Lower leg skin (tissue), 4 donors: Measurements from ENCODE around the gene SLIT3. TPM values are rescaled to one million over a fixed set of nuclear protein-coding genes. Genes with fewer than 3 reads are reported as not detected.

Experiments
- DNase-seq, 2 donors: peaks; one replicate each; pipeline ENCODE4 v3.0.0-alpha.2; 2019; ENCODE audit warnings: low spot score in 2 of 2
- H3K4me3 ChIP-seq: fragments of 200-600 bp; sonication (generic); 2 replicates; pipeline ENCODE4 v1.5.1; 2017; ENCODE audit warnings: mild to moderate bottlenecking, low read depth; ENCODE audit not compliant: poor library complexity, severe bottlenecking
- POLR2A ChIP-seq, 2 donors: fragments of 450-650 bp; IDR thresholded peaks; one replicate each; pipeline ENCODE4 v1.6.1; 2016 to 2017; ENCODE audit warnings: antibody characterized with exemption in 2 of 2, mild to moderate bottlenecking in 1 of 2, moderate library complexity in 1 of 2
- WGBS, 2 donors: methylation state at CpG; one replicate each; pipeline ENCODE4 v1.1.5; 2018; 5-methylcytosine and 5-hydroxymethylcytosine counted together
- intact Hi-C: fragments of 100-400 bp; cut with DNase I; formaldehyde crosslinking; loops from one replicate; pipeline ENCODE4 v1.15.0; 2023; ENCODE audit warnings: low total_unique reads
- total RNA-seq, 4 donors: library from RNA; depleted of rRNA; stranded (reverse); fragments of >200 nt; gene quantifications; one replicate each; pipeline ENCODE4 v1.1.0, GENCODE V29; 2016
- TF ChIP-seq, protein P1 (sequence below), 3 donors: fragments of 450-650 bp; IDR thresholded peaks; one replicate each; pipeline ENCODE4 v1.5.1; 2016; ENCODE audit warnings: antibody characterized with exemption in 3 of 3, mild to moderate bottlenecking in 3 of 3, moderate library complexity in 2 of 3

SLIT3 gene
- total RNA-seq, 4 donors from 2014 or later, result 12.4 to 66.0 (median 22.8) TPM

DNA sequence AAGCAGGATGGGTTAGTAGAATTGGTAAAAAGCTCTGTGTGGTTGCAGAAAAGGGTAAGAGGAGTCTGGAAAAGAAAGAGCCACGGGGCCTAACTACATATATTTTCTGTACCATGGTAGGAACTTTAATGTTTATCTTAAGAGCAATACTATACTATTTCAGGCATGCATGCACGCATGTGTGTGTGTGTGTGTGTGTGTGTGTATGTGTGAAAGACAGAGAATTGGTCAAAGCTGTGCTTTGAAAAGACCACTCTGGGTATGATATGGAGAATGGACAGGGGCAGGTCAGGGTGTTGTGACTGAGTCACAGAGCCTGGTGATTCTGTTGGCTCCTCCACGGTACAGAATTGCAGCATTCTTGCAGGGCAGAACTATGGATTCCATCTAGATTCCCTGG, 339.3 kb downstream of the SLIT3 start:
- no peak overlapping the region for H3K4me3 ChIP-seq
- no peak for TF ChIP-seq POLR2A (IDR thresholded peaks at IDR 0.05)
- TF ChIP-seq, protein P1, sequence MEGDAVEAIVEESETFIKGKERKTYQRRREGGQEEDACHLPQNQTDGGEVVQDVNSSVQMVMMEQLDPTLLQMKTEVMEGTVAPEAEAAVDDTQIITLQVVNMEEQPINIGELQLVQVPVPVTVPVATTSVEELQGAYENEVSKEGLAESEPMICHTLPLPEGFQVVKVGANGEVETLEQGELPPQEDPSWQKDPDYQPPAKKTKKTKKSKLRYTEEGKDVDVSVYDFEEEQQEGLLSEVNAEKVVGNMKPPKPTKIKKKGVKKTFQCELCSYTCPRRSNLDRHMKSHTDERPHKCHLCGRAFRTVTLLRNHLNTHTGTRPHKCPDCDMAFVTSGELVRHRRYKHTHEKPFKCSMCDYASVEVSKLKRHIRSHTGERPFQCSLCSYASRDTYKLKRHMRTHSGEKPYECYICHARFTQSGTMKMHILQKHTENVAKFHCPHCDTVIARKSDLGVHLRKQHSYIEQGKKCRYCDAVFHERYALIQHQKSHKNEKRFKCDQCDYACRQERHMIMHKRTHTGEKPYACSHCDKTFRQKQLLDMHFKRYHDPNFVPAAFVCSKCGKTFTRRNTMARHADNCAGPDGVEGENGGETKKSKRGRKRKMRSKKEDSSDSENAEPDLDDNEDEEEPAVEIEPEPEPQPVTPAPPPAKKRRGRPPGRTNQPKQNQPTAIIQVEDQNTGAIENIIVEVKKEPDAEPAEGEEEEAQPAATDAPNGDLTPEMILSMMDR (IDR thresholded peaks at IDR 0.05), result no peak
- 77 to 80% methylated on average over 3 of the region's 3 CpGs for WGBS, 2 donors
- DNase-seq, result no peak
- intact Hi-C loops, result no loop called here

DNA sequence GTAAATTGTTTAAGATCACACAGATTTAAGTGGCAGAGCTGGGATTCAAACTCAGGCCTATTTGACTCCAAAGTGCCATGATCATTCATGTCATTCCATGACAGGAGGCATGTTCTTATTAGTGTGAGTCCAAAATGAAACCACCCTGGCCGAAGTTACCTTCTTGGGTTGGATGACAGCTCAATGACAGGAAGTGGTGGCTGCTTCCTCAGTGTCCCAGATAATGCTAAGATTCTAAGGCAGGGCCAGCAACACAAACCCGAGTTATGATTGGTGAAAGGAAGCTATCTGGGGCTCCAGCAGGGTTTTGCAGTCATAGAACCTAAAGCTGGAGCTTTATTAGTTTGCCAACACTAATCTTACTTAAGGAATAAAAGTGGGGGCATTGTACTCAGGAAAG, 340.4 kb downstream of the SLIT3 start:
- TF ChIP-seq, protein P1 (IDR thresholded peaks at IDR 0.05), result no peak
- TF ChIP-seq POLR2A (IDR thresholded peaks at IDR 0.05), result no peak
- peak in 1 of 2 donors; percentile 36 for DNase-seq
- no peak overlapping the region for H3K4me3 ChIP-seq
- WGBS, 2 donors, result 42 to 70% methylated on average over 2 of the region's 2 CpGs
- intact Hi-C loops, result no loop called here

DNA sequence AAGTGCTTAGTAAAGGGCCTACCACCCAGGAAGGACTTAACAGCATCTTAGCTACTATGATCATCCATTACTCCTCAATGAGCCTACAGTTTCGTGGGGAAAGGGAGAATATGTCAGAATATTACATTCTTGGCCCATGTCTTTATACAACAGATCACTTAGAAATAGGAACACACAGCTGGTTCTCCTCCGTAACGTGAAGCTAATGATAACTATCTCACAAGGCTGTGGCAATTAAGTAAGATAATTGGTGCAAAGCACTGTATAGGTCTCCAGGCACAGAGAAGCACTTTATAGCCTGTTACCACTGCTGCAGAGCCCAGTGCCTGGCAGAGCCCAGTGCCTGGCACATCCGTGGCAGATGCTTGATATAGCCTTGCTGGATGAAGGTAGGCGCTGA, 347.6 kb downstream of the SLIT3 start:
- 81 to 95% methylated on average over 5 of the region's 5 CpGs for WGBS, 2 donors

DNA sequence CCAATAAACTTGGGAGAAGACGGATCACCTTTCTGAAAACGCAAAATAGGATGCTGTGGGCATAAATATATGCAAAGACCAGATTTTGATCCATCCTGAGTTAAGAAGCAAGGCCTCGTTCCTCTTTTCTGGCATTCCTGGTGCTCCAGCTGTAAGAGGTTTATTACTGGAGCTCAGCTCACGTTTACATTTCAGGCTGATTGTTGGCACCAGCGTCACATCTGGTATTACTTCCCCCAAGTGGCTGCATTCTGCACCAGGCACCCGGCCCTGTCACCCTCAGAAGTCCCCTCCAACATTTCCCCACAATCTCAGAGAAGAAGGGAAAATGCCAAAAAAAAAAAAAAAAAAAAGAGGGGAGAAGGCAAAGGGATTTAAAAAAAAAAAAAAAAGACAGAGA, 348.7 kb downstream of the SLIT3 start:
- intact Hi-C loops, result no loop called here
- WGBS, 2 donors, result 75 to 80% methylated on average over 6 of the region's 6 CpGs
- H3K4me3 ChIP-seq, result no peak overlapping the region
- DNase-seq, result no peak
- TF ChIP-seq, protein P1 (IDR thresholded peaks at IDR 0.05), result no peak
- TF ChIP-seq POLR2A (IDR thresholded peaks at IDR 0.05), result no peak

More for the DNA sequence above, 347.6 kb downstream of the SLIT3 start:
- intact Hi-C loops, result no loop called here
- TF ChIP-seq POLR2A (IDR thresholded peaks at IDR 0.05), result no peak
- TF ChIP-seq, protein P1 (IDR thresholded peaks at IDR 0.05), result no peak
- H3K4me3 ChIP-seq, result no peak overlapping the region
- no peak for DNase-seq

DNA sequence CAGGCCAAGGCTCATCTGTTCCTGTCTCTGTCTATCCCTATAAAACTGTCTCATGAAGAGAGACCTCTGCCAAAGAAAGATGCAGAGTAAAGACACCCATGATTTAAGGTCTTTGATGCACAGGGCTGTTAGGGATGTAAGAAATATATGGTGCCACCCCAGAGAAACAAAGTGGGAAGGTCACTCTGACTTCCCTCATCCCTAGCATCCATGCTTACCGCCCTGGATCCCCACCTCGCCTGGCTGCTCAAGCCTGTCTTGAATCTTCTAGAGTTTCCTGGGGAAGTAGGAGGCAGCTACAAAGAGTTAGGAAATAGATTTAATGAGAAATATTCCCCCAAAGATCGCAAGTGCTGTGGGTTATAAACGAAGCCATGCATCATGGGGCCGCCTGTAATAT, 349.2 kb downstream of the SLIT3 start:
- WGBS, 2 donors, result 89 to 90% methylated on average over 5 of the region's 5 CpGs
- intact Hi-C loops, result no loop called here
- DNase-seq, result no peak

DNA sequence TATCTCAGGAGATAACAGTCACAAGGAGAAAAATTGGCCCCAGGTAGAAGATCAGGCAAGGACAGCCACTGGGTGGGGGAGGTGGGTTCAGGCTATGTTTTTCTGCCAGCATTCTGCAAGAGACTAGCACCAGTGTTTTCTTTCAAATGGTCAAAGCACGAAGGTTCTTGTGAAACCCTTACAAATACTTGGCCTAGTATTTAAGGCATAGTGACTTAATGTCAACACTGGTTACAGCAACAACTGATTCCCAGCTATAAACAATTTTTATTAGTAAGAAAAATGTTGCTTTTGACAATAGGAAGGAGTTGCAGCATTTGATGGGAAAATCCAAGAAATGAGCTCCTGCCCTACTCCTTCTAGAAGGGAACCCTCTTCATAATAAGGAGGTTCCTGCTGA, 349.6 kb downstream of the SLIT3 start:
- TF ChIP-seq POLR2A (IDR thresholded peaks at IDR 0.05), result no peak
- TF ChIP-seq, protein P1 (IDR thresholded peaks at IDR 0.05), result no peak
- intact Hi-C loops, result no loop called here
- WGBS, 2 donors, result 78 to 79% methylated on average over 1 of the region's 1 CpG
- no peak overlapping the region for H3K4me3 ChIP-seq
- DNase-seq, result no peak

More for the DNA sequence above, 349.2 kb downstream of the SLIT3 start:
- TF ChIP-seq, protein P1 (IDR thresholded peaks at IDR 0.05), result no peak
- TF ChIP-seq POLR2A (IDR thresholded peaks at IDR 0.05), result no peak
- H3K4me3 ChIP-seq, result no peak overlapping the region
